CD1c-positive myeloid dendritic cell (primary cell): Measurements from ENCODE around the gene ZNF22.

Experiments
- DNase-seq: peaks from one replicate; pipeline ENCODE4 v3.0.0-alpha.2; 2016; ENCODE audit errors: extremely low spot score

The ZNF22 gene

DNA sequence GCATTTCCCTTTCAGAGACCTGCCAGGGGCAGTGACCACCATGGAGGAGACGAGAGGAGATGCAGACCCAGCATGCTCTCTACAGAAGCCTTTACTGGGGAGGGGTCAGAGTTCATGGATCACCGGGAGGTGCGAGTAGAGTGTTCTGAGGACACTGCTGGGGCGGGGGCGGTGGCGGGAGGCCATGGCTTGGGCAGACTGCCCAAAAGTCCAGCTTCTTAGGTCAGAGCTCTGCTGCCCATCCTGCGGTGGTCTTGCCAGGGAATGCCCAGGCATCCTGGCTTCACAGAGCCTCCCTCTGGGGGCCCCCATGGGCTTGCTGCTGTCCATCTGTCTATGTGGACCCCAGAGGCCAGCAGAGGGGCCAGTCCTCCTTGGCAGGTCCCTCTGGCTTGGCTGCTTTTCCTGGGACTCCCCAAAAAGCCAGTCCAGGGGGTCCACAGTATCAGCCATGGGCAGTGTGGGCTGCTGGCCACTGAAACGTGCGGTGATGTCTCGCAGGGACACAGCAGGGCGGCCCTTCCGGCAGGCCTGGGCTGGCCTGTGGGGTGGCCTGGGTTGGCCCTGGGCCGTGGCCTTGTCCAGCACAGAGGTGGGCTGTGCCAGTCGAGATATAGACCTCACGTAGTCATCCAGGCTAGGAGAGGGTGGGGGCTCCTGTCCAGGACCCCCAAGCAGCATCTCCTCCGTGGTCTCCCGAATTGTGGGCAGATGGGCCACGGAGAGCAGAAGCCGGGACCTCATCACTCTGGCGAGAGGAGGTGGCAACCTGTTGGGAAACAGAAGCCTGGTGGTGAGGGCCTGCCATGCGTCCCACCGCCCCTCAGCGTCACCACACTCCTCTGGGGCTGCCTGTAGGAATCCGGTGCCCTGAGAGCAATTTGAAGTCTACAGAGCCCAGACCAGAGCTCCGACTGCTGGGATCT, 23.2 kb upstream of the ZNF22 start:
- DNase-seq, result no peak

DNA sequence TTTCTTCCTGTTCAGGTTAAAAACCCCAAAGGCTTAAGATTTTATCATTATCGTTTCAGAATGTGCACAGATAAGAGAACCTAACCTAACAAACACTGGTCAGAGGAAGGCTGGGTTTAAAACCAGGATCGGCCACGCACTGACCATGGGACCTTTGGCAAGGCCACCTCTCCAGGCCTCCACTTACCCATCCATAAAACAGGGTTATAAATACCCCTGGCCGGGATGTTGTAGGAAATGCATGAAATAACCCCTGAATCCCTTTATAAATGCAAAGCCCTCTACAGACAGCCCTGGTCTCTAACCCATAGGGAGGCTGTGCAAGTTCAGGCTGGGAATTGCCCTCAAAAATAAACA, 22.5 kb upstream of the ZNF22 start:
- DNase-seq, result no peak

DNA sequence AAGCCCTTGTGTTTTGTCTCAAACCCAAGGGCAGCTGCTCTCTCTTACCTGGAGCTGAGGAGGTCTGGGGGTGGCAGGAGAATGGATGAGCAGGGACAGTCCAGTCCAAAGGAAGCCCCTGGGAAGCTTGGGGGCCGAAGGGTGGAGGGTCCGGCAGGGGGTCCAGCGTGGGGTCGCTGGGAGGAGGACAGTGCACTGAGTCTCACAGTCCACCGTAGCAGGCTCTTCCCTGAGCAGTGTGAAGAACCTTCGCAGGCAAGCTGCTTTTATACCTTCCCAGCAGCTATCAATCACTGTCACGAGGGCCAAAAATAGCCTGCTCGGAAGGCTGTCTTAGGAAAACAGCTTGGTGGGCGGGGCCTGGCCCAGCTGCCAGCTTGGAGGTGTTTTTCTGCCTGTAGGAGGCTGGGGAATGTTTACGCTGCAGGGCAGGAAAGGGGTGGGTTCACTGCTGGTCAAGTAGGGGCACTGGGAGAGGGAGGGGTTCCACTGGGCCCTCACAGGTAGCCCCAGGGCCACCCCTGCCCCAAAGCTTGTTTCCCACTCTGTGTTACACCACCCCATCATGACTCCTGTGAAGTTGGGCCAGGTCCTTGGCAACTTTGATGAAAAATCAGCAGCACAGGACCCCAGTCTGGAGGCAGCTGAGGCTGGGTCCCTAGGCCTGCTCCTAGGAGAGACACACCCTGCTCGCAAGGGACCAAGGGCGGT, 22.0 kb upstream of the ZNF22 start, which contains the start of gene DEPP1:
DEPP1 (minus strand) TSS at position 240 of the 711 bp plus-strand sequence. CDS start 779 bp downstream, outside the sequence.
- DNase-seq, result peak; percentile 54

DNA sequence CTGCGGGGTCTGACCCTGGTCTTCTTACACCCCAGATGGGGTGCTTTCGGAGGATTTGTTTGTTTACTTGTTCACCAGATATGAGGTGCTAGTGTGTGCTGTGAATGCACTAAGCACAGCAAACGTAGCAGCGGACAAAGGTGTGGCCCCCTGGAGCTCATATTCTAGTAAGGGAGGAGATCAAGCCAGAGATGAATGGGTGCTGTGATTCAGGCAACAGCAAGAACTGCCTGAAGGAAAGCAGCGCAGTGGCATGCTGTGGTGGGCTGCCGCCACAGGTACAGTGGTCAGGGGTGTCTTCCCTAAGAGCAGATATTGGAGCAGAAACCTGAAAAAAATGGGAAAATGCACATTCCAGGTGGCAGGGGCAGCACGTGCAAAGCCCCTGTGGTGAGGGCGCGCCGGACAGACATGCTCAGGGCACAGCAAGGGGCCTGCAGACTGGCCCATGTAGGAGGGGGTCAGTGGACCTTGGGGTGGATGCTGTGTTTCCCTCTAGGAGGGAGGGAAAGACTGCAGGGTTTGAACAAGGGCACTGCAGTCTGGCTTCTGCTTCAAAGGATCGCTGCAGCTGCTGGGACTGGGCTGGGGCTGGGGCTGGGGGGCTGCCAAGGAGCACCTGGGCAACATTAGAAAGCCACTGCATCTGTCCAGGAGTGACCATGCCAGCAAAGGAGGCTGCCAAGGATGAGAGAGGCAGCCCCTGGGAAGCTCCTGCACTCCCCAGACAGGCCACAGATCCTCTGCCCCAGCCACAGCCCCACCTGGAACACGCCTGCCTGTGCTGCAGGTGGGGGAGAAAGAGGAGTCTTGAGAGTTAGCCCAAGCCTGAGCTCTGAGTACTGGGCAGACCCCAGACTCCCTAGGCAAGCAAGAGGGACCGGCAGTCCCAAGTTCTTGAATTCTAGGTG, 21.2 kb upstream of the ZNF22 start:
- no peak for DNase-seq

DNA sequence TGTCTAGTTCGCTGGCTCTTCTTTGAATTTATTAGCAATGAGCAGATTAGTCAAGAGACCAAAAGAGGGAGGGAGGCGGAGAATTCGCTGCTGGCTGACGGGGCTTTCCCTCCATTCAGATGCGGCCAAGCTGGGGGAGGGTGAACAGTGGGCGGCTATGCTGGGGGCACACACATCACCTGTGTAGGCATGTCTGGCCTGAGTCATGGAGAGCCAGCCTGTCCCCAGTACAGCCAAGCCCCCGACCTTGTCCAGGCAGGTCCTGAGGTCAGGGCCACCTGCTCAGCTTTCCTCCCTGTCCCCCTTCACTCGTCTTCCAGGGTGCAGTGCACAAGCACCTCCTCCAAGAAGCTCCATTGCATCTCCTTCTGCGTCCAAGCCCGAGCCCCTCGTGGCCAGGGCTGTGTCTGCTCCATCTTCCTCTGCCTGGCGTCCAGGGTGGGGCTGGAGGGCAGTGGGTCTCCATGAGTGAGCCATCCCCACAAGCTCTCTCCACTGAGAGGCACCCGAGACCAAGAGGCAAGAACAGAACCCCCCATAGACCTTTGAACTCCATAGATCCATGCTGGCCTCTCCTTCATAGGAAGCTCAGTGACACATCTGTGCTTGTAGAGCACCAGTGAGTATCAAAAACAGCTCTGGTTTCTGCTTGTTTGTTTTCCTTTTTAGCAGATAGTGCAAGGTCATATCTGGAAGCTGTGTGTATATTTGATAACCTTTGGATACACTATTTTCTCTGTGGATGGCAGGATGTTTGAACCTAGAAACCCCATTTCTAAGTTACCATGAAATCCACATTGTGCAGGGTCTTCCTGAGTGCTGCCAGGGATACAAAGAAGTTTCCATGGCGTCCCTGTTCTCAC, 20.2 kb upstream of the ZNF22 start:
- no peak for DNase-seq

DNA sequence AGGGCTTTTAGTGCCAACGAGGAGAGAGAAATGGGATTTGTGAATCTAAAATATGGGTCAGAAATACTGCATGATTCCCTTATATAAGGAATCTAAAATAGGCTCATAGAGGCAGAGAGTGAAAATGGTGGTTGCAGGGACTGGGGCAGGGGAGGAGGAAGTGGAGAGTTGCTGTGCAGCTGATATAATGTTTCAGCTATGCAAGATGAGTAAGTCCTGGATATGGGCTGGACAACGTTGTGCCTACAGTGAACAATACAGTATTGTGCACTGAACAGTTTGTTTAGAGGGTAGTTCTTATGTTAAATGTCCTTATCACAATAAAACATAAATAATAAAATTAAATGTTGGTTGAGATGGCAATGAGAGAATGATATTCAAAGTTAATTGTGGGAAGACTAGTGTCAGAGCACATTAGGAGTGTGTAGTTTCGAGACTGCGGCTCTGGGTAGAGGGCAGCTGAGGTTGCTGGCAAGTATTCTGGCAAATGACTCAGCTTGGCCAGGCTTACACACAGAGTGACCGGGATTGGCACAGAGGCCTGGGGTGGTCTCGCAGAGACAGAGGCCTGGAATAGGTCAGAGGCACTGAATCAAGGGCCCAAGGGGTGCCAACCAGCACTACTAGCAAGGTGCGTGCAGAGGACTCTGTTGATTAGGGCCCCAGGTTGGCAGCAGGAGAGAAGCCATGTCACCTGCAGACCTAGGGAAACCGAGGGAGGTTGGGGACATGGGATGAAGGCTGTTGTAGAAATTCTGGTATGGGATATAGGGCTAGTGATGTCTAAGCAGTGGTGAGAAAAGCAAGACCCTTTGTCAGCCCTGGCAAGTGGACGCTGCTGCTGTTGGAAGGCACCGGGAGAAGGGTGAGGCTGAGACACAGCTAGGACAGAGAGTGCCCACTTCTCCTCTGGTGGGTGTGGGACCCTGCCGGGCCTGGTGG, 19.3 kb upstream of the ZNF22 start:
- DNase-seq, result no peak

DNA sequence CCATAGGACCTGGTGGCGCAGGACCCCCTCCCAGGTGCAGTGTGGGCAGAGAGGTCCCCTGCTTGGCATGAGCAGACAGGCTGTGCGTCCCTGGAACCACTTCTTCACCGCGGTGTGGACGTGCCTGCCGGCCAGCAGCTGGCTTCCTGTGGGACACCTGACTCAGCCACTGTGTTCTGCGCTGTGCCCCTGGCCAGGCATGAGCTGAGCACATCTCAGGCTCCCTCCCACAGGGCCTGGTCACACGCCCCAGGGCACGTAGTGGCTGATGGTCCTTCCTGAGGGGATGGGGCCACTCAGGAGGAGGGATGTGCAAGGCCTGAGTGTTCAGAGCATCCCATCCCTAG, 18.6 kb upstream of the ZNF22 start:
- no peak for DNase-seq

DNA sequence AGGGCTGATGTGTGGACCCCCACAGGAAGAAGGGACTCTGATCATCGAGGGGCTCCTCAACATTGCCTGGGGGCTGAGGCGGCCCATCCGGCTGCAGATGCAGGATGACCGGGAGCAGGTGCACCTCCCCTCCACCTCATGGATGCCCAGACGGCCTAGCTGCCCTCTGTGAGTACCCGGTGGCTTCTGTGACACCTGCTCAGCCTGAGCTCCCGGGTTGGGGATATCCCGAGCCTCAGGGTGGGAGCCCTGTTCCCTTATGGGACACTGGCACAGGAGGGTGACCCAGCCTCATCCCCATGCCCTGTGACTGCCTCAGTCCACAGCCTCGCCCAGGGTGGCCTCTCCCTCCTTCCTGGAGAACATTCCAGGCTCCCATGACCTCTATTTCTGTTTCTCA, 18.2 kb upstream of the ZNF22 start:
- DNase-seq, result no peak

DNA sequence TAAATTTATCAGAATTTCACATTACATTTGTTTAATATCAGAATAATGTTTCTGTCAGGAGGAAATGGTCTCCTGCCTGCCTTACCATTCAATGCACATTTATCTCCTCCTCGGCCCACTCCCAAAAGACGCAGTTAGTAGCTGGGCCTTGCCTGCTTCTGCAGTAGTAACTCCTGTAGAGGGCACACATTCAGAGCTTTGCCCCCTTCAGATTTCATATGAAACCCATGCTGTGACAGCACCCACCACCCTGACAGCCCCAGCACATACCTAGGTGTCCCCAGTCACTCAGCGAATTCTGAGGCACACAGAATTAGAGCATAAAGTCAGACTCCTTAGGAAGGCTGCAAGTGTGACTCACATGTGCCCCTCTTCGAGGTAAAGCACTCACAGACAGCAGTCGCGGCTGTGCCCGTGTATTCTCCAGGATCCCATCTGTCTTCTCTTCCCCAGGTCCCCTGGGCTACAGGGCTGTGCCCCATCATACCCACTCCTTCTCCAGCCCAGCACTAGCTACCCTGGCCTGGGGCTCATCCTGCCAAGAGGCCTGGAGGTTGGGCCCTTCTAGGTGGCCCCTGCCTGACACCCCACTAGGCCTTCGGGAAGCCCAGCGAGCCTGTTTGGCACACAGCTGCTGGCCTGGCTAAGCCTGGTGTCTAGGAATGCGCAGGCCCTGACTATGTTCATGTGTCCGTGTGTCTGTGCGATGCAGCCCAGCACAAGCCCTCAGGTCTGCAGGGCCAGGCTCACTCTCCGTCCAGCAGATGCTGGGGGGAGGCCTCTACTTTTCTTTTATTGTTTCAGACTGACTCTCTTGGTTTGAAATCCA, 17.4 kb upstream of the ZNF22 start:
- DNase-seq, result no peak

DNA sequence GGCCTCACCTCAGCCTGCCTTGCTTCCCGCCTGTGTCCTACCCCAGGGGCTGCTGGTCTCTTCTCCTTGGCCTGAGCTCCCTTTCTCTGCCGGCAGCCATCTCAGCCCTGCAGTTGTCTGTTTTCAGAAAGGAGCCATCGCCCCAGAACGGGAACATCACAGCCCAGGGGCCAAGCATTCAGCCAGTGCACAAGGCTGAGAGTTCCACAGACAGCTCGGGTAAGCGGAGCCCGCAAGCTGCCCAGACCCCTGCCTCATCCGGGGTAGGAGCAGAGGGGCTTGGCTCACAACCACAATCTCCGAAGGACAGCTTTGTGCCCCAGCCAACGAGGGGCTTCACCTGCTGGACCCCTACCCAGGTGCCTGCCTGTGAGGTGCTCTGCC, 16.8 kb upstream of the ZNF22 start:
- DNase-seq, result no peak

DNA sequence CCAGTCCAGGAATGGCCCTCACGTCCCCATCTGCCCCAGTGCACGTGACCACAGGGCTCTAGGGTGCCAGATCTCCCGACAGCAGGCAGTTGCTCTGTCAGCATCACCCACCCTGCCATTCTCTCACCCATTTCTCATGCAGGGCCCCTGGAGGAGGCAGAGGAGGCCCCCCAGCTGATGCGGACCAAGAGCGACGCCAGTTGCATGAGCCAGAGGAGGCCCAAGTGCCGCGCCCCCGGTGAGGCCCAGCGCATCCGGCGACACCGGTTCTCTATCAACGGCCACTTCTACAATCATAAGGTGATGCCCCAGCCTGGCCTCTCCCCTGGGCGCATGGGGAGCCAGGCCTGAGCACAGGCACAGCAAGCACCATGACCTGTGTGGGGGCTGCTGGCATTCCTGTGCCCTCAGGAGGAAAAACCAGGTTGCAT, 16.0 kb upstream of the ZNF22 start:
- no peak for DNase-seq

DNA sequence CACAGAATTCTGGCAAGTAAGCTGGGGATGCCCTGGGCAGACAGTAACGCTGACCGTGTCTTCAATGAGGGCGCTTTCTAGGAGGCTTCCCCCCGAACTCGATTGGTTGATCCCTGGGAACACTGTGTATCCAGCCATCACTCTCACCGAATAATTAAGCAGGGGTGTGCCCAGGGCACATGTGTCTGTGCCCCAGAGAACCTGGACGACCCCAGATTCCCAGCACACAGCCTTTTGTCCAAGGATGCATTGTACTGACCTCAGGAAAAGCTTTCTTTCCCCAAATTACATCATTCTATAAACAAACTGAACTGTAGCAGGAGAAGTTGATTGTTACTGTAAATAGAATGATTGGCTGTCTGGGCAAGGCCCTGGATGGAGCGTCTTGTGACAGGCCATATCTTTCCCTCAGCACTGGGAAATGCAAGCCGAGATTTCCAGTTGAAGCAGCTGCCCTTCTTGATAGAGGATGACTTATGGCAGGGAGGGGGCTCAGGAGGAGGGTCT, 15.5 kb upstream of the ZNF22 start:
- DNase-seq, result no peak

DNA sequence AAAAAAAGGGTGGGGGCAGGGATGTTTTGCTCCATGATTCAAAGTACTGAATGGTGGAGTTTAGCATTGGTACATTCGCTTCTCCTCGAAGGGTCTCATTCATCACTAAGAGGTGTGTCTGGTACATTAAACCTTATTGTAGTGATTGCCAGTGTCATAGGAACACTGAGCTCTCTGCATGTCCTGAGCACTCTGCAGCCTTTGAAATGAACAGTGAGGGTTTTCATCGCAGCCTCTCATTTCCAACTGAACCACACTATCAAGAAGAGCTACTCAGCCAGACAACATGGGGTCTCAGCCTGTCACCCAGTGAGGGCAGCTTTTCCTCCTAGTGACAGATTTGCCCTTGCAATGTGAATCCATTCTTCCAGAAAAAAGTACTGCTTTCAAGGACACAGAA, 14.5 kb upstream of the ZNF22 start:
- DNase-seq, result no peak

DNA sequence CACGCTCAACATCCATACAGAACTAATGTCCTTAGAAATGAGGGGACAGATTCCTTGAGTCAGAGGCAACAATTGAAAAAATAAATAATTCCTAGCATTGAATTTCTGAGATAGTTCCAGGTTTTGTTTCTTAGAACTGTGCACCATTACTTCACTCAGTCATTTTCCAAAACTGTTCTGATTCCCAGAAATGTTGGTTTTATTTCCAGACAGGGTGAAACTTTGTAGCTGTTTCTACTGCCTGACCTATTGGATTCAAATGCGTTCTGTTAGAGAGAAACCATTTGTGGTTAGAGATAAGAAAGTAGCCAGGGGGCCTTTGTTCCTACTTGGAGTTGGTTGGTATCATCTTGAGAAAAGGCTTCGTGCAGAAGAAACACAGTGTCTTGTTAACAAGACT, 14.1 kb upstream of the ZNF22 start:
- no peak for DNase-seq

DNA sequence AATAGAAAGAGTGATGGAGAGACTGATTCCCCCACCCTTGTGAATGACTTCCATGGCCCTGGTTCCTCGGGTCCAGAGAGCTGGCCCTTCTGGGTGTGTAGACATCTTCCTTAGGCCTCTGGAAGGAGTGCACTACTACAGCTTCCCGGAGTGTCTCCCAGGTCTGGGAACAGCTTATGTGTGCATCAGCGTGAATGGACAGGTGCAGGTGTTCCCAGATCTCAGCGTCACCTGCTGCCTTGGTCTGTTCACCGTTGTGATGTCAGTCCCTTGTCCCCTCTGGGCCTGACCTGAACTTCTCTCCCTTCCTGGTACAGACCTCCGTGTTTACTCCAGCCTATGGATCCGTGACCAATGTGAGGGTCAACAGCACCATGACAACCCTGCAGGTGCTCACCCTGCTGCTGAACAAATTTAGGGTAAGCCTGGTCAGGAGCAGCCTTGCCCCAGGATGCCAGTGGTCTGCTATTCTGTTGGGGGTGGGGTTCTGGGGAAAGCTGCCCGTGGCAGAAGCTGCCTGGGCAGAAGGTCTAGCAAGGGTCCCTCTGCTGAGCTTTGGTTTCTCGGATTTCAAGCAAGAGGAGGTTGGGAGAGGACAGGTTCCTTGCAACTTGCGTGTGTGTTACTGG, 11.7 kb upstream of the ZNF22 start:
- no peak for DNase-seq

DNA sequence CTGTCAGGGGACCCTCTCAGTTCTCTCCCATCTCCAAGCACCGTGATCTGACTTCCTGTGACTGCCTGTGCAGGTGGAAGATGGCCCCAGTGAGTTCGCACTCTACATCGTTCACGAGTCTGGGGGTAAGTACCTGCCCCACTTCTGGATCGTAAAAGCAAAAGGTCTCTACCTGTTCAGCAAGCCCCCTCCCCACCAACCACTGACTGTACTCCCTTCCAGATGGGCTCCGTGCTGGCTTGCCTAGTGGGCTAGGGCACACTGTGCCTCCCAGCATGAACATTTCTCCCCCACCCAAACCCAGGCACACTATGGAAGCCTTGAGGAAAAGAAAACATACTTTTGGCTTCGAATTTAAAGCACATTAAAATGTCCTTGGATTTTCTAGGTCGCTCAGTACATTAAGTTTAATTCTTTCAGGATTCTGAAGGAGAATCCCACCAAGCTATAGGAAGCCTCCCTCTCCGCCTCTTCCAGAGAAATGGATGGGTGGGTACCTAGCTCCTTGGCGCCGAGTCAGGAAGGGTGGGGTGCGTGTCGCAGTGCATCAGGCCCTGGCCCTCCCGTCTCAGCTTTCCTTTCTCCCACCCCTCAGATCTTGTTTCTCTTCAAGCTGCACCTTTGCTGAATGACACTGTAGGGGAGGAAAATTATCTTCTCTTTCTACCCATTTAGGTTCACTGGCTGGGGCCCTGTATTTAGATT, 11.0 kb upstream of the ZNF22 start:
- no peak for DNase-seq

DNA sequence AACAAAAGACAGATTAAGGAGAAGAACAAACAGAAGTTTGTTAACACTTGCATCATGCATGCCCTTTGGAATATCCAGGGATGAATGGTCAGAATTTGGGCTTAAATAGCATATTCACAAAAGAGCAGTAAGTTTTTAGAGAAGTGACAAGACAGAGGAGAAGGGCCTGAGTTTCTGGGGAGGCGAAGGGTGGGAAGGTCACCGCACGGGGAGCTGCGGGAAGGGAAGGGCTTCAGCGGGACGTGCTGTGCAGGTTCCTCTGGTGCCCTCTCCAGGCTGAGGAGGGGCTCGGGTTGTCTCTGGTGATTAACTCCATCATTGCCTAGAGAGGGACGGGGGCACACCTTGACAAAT, 10.4 kb upstream of the ZNF22 start:
- DNase-seq, result no peak

DNA sequence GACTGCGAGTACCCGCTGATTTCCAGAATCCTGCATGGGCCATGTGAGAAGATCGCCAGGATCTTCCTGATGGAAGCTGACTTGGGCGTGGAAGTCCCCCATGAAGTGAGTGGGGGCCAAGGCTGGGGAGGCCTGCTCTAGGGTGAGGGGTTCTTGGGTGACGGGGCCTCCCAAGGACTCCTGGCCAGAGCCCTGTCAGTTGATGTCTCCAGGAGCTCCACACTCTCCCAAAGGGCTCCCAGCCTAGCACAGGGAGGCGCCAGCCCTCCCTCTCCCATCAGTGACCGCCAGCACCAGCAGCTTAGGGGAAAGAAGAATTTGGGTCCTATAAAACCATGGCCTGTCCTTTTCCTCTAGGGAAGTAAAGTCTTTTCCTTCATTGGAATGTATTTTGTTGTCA, 9.8 kb upstream of the ZNF22 start:
- no peak for DNase-seq
